AG20443 (cell line): Measurements from ENCODE around the gene RAP1GAP2.
A peak's percentile ranks its signal among the peaks of the same experiment; 100 is the strongest.
"Not testable (repeated sequence)": the region's sequence is repeated elsewhere in the genome, so short reads cannot be mapped to it uniquely, and the experiment has no call there.

Experiments
- DNase-seq: peaks from one replicate; pipeline ENCODE4 v3.0.0; 2012; ENCODE audit warnings: low spot score, mixed read lengths

RAP1GAP2 gene

DNA sequence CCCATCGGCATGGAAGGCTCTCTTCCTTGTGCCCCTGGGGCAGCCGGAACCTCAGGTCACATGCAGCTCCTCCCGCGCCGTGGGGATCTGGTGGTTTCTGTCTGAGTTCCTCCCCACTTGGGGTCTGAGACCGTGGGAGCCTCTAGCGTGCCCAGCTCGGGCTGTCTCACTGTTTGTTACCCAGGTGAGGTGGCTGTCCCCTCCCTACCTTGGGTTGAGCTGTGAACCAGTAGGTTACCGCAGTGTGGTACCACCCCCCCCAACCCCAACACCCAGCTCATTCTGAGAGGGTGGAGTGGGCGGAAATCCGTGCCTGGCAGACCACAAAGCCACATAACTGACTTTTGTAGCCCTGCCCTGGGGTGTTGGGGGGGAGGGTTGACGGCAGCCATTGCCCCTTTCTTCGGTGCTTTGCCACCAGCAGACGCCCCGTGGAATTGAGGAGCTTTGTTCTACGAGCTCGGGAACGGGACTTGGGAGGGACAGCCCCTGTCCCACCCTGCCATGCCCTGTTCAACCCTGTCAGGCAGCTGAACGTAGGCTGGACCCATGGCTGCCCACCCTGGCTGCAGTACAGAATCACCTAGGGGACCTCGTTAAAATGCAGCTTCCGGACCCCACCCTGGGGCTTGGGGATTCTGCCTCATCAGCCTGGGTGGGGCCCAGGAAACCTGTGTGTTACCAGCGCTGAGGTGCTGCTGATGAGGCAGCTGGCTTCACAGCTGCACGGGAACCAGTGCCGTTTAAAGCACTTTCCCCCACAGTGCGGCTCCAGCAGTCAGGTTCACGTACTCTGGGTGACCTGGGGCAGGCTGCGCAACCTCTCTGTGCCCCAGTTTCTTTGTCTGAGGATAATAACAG lies 18.5 kb downstream of the RAP1GAP2 start:
- no peak for DNase-seq

DNA sequence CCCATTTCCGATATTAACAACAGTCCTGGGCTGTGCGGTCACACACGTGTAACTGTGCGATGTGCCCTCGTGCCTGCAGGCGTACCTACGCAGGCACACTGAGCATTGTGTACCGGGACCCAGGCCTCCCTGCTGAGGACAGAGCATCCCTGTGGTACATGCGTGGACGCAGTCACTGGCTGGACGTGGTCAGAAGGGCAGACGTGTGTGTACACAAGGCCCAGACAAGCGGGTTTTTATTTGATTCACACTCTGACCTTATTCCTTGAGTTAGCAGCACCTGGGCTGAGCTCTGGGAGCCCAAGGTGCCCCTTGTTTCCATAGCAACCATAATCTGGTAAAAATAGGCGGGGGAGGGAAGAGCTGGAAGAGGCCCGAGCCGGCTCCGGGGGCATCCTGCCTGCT lies 19.5 kb downstream of the RAP1GAP2 start:
- no peak for DNase-seq

DNA sequence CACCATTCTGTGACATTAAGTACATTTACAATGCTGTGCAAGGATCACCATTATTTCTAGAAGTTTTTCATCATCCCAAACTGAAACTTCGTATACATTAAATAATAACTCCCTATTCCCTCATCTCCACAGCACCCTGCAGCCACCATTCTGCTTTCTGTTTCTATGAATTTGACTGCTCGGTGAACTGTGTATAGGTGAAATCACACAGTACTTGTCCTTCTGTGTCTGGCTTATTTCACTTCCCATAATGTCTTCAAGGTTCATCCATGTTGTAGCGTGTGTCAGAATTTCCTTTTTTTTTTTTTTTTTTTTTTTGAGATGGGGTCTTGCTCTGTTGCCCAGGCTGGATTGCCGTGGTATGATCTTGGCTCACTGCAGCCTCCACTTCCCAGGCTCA lies 20.4 kb downstream of the RAP1GAP2 start:
- no peak for DNase-seq

DNA sequence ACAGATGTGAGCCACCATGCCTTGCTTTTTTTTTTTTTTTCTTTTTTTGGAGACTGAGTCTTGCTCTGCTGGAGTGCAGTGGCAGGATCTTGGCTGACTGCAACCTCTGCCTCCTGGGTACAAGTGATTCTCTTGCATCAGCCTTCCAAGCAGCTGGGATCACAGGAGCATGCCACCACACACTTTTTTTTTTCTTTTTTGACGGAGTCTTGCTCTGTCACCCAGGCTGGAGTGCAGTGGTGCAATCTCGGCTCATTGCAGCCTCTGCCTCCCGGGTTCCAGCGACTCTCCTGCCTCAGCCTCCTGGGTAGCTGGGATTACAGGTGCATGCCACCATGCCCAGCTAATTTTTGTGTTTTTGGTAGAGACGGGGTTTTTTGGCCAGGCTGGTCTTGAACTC lies 23.1 kb downstream of the RAP1GAP2 start:
- not testable (repeated sequence) for DNase-seq

DNA sequence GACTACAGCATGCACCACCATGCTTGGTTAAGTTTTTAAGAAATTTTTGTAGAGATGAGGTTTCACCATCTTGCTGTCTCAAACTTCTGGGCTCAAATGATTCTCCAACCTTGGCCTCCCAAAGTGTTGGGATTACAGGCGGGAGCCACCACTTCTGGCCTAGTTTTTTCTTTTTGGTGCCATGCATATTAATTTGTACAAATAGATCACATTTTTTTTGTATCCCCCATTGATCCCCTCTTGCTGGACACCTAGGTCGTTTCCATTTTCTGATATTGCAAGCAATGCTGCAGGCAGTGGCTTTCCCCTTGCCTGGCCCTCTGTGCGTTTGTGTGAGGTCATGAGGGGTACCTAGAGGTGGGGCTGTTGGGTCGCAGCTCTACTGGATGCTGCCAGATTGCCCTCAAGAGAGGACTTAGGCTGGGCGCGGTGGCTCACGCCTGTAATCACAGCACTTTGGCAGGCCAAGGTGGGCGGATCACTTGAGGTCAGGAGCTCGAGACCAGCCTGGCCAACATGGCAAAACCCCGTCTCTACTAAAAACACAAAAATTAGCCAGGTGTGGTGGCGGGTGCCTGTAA lies 23.8 kb downstream of the RAP1GAP2 start:
- DNase-seq = no peak

DNA sequence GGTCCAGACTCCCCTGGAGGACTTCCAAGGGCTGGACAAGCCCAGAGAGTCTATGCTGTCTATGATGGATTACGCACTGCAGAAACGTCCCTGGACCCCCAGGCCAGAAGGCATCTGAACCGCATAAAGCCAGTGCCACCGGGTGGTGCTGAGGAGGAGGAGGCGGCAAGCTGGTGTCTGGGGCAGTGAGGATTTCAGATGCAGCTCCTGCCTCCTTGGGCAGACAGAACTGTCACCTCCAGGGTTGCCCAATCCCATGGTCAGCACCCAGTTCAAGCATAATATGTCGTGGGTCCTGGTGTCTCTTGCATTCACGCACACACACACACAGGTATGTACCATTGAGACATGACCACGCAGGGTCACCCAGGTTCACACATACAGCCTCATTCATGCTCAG lies 25.6 kb downstream of the RAP1GAP2 start:
- DNase-seq = no peak

DNA sequence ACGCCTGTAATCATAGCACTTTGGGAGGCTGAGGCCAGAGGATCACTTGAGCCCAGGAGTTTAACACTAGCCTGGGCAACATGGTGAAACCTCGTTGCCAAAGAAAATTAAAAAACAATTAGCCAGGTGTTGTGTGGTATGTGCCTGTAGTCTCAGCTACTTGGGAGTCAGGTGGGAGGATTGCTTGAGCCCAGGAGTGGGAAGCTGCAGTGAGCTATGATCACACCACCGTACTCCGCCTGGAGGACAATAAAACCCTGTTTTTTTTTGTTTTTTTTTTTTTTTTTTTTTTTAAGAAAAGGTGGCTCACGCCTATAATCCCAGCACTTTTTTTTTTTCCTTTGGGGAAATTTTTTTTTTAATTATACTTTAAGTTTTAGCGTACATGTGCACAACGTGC lies 26.1 kb downstream of the RAP1GAP2 start:
- DNase-seq = no peak

DNA sequence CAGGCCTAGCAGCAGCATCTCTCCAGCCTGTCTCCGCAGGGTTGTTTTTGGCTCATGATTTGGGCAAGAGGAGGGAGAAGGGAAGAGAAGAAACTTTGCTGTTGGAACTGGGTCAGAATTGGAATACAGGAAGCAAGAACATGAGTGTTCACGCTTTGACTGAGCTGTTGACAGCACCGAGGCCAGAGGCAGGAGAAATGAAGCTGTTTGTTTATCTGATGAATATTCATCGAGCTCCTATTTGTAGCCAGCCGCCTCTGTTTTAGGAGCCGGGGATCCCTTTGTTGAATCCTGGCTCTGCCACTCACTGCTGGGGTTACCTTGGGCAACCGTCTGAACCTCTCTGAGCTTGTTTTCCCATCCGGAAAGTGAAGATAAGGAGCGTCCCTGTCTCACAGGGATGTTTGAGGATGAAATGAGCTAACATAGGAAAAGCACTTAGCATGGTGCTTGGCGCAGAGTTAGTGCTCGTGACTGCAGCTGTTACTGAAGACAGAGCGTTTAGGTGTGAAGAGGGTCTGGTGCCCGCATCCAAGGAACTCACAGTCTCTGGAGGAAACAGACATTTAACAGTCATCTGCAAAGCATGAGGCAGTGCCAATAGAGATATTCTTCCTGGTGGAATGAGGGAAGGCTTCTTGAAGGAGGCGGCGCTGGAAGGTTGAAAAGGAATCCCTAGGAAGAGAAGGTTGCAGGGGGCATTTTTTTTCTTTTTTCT lies 29.2 kb downstream of the RAP1GAP2 start:
- no peak for DNase-seq

DNA sequence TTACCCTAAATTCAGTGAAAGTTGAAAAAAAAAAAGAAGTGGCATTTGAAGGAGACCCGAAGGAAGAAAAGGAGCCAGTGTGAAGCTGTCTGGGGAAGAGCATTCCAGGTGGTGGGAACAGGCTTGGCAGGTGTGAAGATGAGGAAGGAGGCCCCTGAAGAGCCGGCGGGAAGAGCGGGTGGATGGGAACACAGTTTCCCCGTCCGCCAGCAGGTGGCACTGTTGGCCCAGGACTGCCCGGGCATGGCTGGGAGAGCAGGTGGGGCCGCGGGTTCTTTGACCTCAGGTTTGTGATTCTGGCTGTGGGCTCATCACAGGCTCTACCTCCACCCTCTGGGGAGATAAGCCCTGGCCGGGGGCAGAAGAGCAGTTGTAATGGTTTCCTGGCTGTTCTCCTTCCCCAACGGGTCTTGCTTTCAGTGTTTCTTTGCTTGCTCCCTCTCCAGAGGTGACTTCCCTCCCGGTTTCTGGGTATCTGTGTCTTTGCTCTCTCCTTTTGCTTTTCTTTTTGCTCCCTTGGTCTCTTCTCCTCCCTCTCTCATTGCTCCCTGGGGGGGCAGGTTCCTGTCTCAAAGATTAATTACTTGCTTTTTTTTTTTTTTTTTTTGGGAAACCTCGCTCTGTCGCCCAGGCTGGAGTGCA lies 32.3 kb downstream of the RAP1GAP2 start:
- DNase-seq = peak; percentile 89

DNA sequence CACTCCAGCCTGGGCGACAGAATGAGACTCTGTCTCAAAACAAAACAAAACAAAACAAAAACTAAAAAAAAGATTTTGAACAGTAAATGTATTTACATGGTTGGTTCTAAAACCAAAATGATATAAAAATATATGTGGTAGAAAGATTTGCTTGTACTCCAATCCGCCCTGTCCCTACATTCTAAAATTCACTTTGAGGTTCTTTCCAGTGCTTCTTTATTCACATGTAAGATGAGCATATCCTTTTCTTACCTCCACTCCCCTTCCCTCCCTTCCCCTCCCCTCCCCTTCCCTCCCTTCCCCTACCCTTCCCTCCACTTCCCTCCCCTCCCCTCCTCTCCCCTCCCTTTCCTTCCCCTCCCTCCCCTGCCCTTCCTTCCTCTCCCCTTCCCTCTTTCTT lies 34.4 kb downstream of the RAP1GAP2 start:
- DNase-seq = no peak

DNA sequence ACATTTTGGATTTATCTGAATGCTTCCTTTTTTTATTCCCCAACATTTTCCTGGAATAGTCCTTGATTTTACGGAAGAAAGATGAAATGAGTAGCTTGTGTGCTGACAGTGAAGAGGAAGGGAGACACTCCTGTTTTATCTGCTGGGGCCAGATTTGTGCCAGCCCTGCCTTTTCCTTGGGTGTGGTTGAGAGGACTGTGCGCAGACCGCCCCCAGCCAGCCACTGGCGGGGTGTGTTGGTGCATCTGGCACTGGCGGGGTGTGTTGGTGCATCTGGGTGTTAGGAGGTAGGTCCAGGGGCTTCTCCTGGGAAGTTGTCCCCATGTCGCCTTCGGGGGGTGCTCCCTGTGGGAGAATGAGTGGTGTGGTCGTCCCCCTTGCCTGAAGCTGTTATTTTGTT lies 39.5 kb downstream of the RAP1GAP2 start:
- no peak for DNase-seq

DNA sequence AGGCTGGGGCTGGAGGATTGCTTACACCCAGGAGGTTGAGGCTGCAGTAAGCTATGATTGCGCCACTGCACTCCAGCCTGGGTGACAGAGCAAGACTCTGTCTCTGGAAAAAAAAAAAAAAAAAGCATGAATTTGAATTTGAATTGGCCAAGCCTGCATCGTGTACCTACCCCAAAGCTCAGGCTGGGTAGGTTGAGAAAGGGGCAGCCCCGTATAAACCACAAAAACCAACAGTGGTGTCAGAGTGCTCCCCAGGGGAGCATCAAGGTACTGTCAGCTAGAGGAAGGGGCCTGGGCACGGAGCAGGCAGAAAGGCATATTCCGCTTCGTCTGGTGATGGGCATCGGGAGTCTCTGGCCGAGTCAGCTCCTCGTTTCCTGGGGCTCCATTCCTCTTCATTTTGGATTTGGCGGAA lies 40.9 kb downstream of the RAP1GAP2 start:
- no peak for DNase-seq

DNA sequence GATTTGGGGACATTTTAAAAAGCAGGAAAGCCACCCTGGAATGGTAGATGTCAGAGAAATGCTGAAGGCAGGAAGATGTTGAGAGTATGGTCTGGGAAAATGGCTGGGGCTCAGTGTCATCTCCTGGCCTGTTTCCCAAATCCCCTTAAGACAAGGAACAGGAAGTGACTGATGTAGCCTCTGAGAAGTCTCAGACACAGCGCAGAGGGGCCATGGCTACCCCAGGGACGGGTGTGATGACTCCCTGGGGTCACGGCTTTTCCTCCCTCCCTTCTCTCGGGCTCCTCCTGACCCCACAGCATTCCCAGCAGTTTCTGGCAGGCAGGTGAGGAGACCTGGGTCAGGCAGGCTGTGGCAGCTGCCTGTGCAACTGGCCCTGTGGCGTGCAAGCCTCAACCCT lies 45.4 kb downstream of the RAP1GAP2 start:
- no peak for DNase-seq

DNA sequence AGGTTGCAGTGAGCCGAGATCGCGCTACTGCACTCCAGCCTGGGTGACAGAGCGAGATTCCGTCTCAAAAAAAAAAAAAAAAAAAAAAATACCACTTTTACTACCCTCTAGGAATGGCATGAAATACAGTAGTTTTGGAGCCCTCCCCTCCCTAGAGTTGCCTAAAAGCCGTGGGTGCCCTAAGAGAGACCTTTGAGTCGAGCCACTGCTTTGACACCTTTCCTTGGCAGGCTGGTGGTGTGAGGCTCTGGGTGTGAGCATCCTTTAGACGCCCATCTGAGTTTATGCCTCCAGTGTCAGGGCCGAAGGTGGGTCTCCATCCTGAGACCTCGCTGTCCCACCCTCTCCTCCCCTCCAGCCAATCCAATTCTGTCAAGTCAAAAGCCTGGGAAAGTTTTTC lies 46.2 kb downstream of the RAP1GAP2 start:
- no peak for DNase-seq

DNA sequence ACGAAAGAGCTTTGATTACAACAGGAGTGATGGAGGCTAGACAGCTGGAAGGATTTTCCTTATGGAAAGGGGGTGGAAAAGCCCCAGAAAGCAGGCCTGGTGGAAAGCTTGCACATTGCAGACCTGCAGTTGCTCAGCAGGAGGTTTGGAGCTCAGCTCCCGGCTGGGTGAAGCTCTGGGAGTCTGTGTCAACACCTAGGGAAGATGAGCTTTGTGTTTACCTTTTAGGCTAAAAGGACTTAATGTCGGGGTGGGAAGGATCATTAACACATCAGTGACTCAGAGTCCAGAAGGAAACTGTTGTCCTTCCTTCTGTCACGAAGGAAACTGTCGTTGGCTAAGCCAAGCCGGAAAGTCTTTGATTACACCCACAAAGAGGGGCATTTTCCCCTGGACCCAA lies 48.2 kb downstream of the RAP1GAP2 start:
- no peak for DNase-seq

DNA sequence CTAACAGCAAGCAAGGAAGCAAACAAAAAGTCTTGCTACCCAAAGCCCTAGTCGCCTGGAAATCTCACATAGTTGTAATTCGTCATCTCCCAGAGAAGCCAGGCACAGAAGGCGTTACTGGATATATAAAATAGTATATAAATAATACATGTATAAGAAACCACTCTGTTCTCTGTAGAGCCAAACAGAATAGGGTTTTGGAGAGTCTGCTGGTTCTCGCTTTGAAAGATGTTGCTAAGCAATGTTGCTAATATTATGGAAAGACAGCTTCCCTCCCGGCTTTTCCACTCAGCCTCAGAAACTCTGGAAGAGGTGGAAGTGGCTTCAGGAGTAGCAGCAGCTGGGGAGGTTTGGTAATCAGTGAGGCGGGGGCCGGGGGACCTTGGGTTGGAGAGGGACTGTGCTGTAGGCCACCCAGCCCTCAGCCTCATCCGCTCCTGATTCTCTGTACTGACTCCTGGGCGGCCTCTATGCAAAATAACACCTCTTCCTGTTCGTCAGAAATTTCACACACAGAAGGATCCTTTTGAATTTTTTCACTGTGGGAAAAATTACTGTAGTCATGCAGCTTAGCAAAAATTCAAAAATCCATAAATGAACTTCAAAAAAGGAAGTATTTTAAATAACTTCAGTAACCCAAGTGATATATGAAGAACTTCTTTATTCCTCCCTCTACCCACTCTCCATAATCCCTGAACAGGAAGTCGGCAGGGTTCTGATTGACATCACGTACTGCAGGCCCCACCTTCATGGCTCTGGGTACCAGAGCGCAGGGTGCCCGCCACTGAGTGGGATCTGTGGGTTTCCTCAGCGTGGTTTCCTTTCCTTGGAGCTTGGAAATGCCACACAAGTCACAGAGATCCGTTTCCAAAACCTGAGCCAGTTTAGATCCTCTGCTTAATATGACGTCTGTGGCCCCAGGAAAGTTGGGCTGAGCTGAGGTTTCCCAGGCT lies 51.4 kb downstream of the RAP1GAP2 start:
- DNase-seq = no peak

DNA sequence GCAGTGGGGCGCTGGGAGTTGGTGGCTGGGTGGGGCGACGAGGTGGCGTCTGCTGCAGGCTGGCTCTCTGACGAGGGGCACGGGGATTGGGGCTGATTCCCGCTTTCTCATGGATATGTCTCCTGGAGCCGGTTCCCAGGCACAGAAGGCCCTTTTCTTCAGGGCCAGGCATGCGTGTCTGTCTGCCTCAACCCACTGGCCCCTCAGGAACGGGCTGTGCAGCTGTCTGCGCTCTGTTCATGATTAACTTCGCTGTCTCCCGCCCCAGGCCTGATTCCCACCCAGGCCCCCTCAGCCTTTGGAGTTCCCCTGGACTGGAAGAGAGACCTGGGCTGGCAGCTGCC lies 53.1 kb downstream of the RAP1GAP2 start:
- DNase-seq = no peak

DNA sequence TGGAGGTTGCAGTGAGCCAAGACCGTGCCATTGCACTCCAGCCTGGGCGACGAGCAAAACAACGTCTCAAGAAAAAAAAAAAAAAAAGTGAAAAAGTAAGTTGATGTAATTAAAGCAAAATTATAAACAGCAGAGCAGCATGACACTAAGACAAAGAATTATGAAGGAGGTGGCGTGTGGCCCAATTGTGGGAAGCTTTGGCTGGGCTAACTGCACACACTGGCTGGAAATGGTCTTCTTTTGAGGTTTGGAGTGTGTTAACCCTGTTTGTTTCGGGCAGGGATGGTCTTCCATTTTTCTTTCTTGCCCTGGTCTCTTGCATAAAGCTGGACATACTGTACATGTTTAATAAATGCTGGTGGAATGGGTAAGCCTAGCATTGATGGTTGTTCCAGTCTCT lies 54.8 kb downstream of the RAP1GAP2 start:
- no peak for DNase-seq

DNA sequence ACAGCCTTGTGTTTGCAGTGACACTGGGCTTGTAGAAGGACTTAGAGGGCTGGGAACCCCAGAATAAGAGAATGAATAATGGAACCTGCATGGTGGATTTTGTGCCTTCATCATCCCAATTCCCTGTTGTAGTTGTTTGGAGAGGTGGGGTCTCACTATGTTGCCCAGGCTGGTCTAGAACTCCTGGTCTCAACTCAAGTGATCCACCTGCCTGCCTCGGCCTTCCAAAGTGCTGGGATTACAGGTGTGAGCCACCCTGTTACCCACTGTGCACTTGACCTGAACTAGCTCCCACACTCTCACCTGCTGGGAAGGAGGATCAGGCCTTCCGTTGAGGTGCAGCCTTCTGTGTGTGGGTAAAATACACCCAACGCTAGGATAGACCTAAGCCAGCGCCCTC lies 55.4 kb downstream of the RAP1GAP2 start:
- no peak for DNase-seq

DNA sequence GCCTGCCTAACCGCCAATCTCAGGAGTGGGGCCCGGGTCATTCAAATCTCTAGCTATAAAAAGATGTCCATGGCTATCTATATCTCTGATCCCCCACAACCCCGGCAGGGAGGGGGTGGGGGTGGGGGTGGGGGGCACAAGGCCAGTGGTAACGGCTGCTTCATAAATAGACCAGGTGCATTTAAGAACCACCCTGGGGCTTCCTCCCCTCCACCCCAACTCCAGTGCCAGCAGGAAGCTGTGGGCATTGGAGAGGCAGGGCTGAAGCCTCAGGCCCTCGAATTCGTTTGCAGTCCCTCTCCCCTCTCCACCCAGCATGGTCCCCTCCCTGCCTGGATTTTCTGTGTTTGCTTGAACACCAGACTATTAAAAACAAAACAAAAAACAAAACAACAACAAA lies 56.0 kb downstream of the RAP1GAP2 start:
- DNase-seq = no peak

DNA sequence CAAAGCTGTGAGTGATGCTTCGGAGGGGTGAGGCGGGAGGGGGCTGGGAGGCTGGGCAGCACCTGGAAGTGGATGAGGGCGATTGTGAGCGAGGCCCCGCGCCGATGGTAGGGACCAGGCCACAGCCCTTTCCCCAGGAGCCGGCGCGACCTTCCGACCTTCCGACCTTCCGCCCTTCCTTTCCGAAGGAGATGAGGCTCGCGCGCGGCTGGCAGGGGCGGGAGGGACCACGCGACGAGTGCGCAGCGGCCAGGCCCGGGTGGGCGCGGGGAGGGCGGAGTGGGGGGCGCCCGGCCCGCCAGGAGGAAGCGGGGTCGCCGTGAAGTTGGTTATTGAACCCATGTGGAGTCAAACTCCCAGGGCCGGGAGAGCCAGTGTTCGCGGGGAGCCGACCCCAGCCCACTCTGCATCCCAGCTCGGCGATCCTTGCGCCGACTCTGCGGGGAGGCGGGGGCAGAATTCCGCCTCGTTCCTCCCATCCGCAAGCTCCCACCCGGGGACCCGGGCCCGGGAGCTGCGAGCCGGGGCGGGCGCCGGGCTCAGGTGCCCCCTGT lies 56.6 kb downstream of the RAP1GAP2 start:
- DNase-seq = no peak
